SU-DHL-6 (cell line): ENCODE data around the gene CRPPA.

Experiments used
- H2AFZ ChIP-seq: fragments of 200-600 bp; sonication (generic); 2 replicates; pipeline ENCODE4 v1.6.1; 2014; ENCODE audit warnings: low read depth, mild to moderate bottlenecking, moderate library complexity, mixed read lengths, antibody characterized with exemption, low read length; ENCODE audit not compliant: severe bottlenecking
- H3F3A ChIP-seq: fragments of 200-600 bp; shearing (Covaris generic); 2 replicates; pipeline ENCODE4 v1.6.0; 2016; ENCODE audit warnings: antibody characterized with exemption, mild to moderate bottlenecking; ENCODE audit not compliant: insufficient read depth
- H3K27ac ChIP-seq: fragments of 200-600 bp; sonication (generic); 2 replicates; pipeline ENCODE4 v1.5.1; 2016; ENCODE audit warnings: low read depth, mild to moderate bottlenecking, low read length, moderate library complexity, mixed read lengths
- H3K27me3 ChIP-seq: fragments of 200-600 bp; sonication (generic), shearing (Covaris generic); 2 replicates; pipeline ENCODE4 v1.6.0; 2014; ENCODE audit warnings: mild to moderate bottlenecking, low read length
- H3K36me3 ChIP-seq: fragments of 200-600 bp; sonication (generic); 2 replicates; pipeline ENCODE4 v1.6.1; 2014; ENCODE audit warnings: mild to moderate bottlenecking, low read length, mixed read lengths
- H3K4me2 ChIP-seq: fragments of 300-600, 200-600 bp; shearing (Covaris generic), sonication (generic); 2 replicates; pipeline ENCODE4 v1.6.0; 2014; ENCODE audit warnings: low read length, low read depth, mild to moderate bottlenecking; ENCODE audit not compliant: poor library complexity, severe bottlenecking
- H3K4me3 ChIP-seq: fragments of 200-600 bp; sonication (generic); 2 replicates; pipeline ENCODE4 v1.5.1; 2014; ENCODE audit warnings: antibody characterized with exemption, low read length, mild to moderate bottlenecking, mixed read lengths; ENCODE audit not compliant: insufficient read depth, poor library complexity, severe bottlenecking
- H3K79me2 ChIP-seq: fragments of 200-600 bp; sonication (generic); 2 replicates; pipeline ENCODE4 v1.6.1; 2014; ENCODE audit warnings: mild to moderate bottlenecking, low read length, moderate library complexity; ENCODE audit not compliant: insufficient read depth
- H3K9ac ChIP-seq: fragments of 200-600 bp; sonication (generic); 2 replicates; pipeline ENCODE4 v1.7.0; 2014; ENCODE audit warnings: mild to moderate bottlenecking, low read length
- H3K9me2 ChIP-seq: fragments of 200-600 bp; sonication (generic); replicated peaks from 2 replicates; pipeline ENCODE4 v1.6.1; 2014; ENCODE audit warnings: low read length; ENCODE audit not compliant: insufficient read depth
- H3K9me3 ChIP-seq: fragments of 200-600 bp; sonication (generic); 2 replicates; pipeline ENCODE4 v1.6.1; 2014; ENCODE audit warnings: low read length, mixed read lengths; ENCODE audit not compliant: insufficient read depth
- H4K20me1 ChIP-seq: fragments of 200-600 bp; sonication (generic); 2 replicates; pipeline ENCODE4 v1.6.1; 2014; ENCODE audit warnings: low read depth, mild to moderate bottlenecking, antibody characterized with exemption, low read length, moderate library complexity, mixed read lengths
- CTCF ChIP-seq: fragments of 200-600 bp; sonication (generic); IDR thresholded peaks from one replicate; pipeline ENCODE4 v1.5.1; 2017; ENCODE audit warnings: antibody characterized with exemption, mild to moderate bottlenecking, low read length, moderate library complexity; ENCODE audit not compliant: insufficient read depth, poor library complexity, severe bottlenecking
- EZH2phosphoT487 ChIP-seq: fragments of 200-600 bp; sonication (generic), shearing (Covaris generic); conservative IDR thresholded peaks from 2 replicates; pipeline ENCODE4 v1.6.1; 2018; ENCODE audit warnings: mild to moderate bottlenecking, antibody characterized with exemption, low read length, moderate library complexity, mixed read lengths

Gene CRPPA

GRCh38 chr7:16416289-16417282 is 4.8 kb downstream of the CRPPA start:
- no peak for TF ChIP-seq CTCF
- Histone ChIP-seq H3K27ac (no peak overlapping the region), H3K79me2 (no peaks in the 10 kb centered on the region), H3K4me3 (no peak overlapping the region), H2AFZ (no peak overlapping the region), H3K4me2 (no peak overlapping the region), H3K9me2 (no peaks in the 10 kb centered on the region), H3K27me3 (no peaks in the 10 kb centered on the region), H3K9me3 (no peaks in the 10 kb centered on the region), H4K20me1 (no peaks in the 10 kb centered on the region), H3K9ac (no peak overlapping the region), H3K36me3 (no peaks in the 10 kb centered on the region), H3F3A (no peaks in the 10 kb centered on the region)

GRCh38 chr7:16412274-16413254 is 8.8 kb downstream of the CRPPA start:
- Histone ChIP-seq H3F3A (no peaks in the 10 kb centered on the region), H3K79me2 (no peaks in the 10 kb centered on the region), H3K27me3 (no peaks in the 10 kb centered on the region), H3K27ac (no peak overlapping the region), H3K9me3 (no peaks in the 10 kb centered on the region), H3K9ac (no peak overlapping the region), H3K4me3 (no peak overlapping the region), H3K9me2 (no peaks in the 10 kb centered on the region), H3K36me3 (no peaks in the 10 kb centered on the region), H4K20me1 (no peaks in the 10 kb centered on the region), H3K4me2 (no peak overlapping the region), H2AFZ (no peak overlapping the region)
- no peak for TF ChIP-seq CTCF
- no peak for TF ChIP-seq EZH2phosphoT487

- H3K9ac ChIP-seq = no peak overlapping the region
- H3K4me3 ChIP-seq = no peak overlapping the region
- H3K9me2 ChIP-seq = no peaks in the 10 kb centered on the region
- H3K36me3 ChIP-seq = no peaks in the 10 kb centered on the region
- H3K27ac ChIP-seq = no peak overlapping the region
- TF ChIP-seq EZH2phosphoT487 (no peak), CTCF (no peak)
- H3K79me2 ChIP-seq = no peaks in the 10 kb centered on the region
- H3K4me2 ChIP-seq = no peak overlapping the region
- H4K20me1 ChIP-seq = no peaks in the 10 kb centered on the region
- H3F3A ChIP-seq = no peaks in the 10 kb centered on the region
- no peaks in the 10 kb centered on the region for H3K27me3 ChIP-seq
- H3K9me3 ChIP-seq = no peaks in the 10 kb centered on the region
- no peak overlapping the region for H2AFZ ChIP-seq
These were observed 9.9 kb downstream of the CRPPA start for GRCh38 chr7:16411391-16411790.
